Choroid plexus epithelial cell (primary cell): ENCODE measurements around the gene HSPBP1.

ENCODE experiments used
- DNase-seq: peaks from one replicate; pipeline ENCODE4 v3.0.0-alpha.2; 2010; ENCODE audit warnings: low read depth
- H3K4me3 ChIP-seq: 2 replicates; pipeline ENCODE4 v1.5.1; 2011; ENCODE audit warnings: low read depth, mild to moderate bottlenecking, control low read depth, low read length, moderate library complexity
- CTCF ChIP-seq: conservative IDR thresholded peaks from 2 replicates; pipeline ENCODE4 v1.5.1; 2011; ENCODE audit warnings: low read depth, mild to moderate bottlenecking, control low read depth, inconsistent platforms, low read length, moderate library complexity

Gene HSPBP1

GRCh38 chr19:55273978-55274707 is 5.8 kb downstream of the HSPBP1 start:
- TF ChIP-seq CTCF, result no peak
- no peak for DNase-seq
- H3K4me3 ChIP-seq, result no peak overlapping the region

- DNase-seq, result no peak
- H3K4me3 ChIP-seq, result no peak overlapping the region
- no peak for TF ChIP-seq CTCF
Measured at GRCh38 chr19:55272142-55272541, 7.8 kb downstream of the HSPBP1 start.

- TF ChIP-seq CTCF, result no peak
- H3K4me3 ChIP-seq, result no peak overlapping the region
- DNase-seq, result peak; percentile 57
Measured at GRCh38 chr19:55270172-55270942, 9.6 kb downstream of the HSPBP1 start.

GRCh38 chr19:55269299-55269698 is 10.6 kb downstream of the HSPBP1 start:
- no peak for DNase-seq
- TF ChIP-seq CTCF, result no peak
- H3K4me3 ChIP-seq, result no peak overlapping the region

GRCh38 chr19:55266840-55267239 is 13.1 kb downstream of the HSPBP1 start:
- no peak overlapping the region for H3K4me3 ChIP-seq
- DNase-seq, result no peak
- TF ChIP-seq CTCF, result no peak

- TF ChIP-seq CTCF, result no peak
- no peak overlapping the region for H3K4me3 ChIP-seq
- no peak for DNase-seq
Measured at GRCh38 chr19:55266404-55266803, 13.5 kb downstream of the HSPBP1 start.
